A673 (cell line): Measurements from ENCODE around the gene LSM14A.
"Not testable (repeated sequence)": the region's sequence is repeated elsewhere in the genome, so short reads cannot be mapped to it uniquely, and the experiment has no call there.

Source experiments
- EZH2 ChIP-seq: fragments of 200-600 bp; sonication (generic); IDR thresholded peaks from 2 replicates; pipeline ENCODE4 v1.6.1; 2017; ENCODE audit warnings: borderline replicate concordance, low read depth, mild to moderate bottlenecking, mixed read lengths, antibody characterized with exemption, low read length; ENCODE audit not compliant: poor library complexity, severe bottlenecking
- TF ChIP-seq, protein P1 (sequence below): fragments of 300-800, 200-600 bp; sonication (generic); conservative IDR thresholded peaks from 2 replicates; pipeline ENCODE4 v1.5.1; 2017; ENCODE audit warnings: low read depth, mild to moderate bottlenecking, antibody characterized with exemption, low read length, moderate library complexity, mixed read lengths

DNA sequence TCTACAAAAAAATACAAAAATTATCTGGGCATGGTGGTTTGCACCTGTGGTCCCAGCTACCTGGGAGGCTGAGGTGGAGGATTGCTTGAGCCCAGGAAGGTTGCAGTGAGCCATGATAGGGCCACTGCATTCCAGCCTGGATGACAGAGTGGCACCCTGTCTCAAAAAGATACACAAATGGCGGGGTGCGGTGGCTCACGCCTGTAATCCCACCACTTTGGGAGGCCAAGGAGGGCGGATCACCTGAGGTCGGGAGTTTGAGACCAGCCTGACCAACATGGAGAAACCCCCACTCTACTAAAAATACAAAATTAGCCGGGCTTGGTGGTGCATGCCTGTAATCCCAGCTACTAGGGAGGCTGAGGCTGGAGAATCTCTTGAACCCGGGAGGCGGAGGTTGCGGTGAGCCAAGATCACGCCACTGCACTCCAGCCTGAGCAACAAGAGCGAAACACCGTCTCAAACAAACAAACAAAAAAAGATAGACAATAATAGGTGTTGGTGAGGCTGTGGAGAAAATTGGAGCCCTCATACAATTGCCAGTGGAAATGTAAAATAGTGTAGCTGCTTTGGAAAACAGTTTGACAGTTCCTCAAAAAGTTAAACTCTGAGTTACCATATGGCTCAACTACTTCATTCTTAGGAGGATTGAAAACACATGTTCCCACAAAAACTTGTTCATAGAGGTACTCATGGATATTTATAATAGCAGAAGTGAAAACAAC, 2.7 kb upstream of the LSM14A start:
- TF ChIP-seq, protein P1, sequence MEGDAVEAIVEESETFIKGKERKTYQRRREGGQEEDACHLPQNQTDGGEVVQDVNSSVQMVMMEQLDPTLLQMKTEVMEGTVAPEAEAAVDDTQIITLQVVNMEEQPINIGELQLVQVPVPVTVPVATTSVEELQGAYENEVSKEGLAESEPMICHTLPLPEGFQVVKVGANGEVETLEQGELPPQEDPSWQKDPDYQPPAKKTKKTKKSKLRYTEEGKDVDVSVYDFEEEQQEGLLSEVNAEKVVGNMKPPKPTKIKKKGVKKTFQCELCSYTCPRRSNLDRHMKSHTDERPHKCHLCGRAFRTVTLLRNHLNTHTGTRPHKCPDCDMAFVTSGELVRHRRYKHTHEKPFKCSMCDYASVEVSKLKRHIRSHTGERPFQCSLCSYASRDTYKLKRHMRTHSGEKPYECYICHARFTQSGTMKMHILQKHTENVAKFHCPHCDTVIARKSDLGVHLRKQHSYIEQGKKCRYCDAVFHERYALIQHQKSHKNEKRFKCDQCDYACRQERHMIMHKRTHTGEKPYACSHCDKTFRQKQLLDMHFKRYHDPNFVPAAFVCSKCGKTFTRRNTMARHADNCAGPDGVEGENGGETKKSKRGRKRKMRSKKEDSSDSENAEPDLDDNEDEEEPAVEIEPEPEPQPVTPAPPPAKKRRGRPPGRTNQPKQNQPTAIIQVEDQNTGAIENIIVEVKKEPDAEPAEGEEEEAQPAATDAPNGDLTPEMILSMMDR = not testable (repeated sequence)
- TF ChIP-seq EZH2 = not testable (repeated sequence)
